ENCODE results near the gene LRP5.

Gene LRP5

DNA sequence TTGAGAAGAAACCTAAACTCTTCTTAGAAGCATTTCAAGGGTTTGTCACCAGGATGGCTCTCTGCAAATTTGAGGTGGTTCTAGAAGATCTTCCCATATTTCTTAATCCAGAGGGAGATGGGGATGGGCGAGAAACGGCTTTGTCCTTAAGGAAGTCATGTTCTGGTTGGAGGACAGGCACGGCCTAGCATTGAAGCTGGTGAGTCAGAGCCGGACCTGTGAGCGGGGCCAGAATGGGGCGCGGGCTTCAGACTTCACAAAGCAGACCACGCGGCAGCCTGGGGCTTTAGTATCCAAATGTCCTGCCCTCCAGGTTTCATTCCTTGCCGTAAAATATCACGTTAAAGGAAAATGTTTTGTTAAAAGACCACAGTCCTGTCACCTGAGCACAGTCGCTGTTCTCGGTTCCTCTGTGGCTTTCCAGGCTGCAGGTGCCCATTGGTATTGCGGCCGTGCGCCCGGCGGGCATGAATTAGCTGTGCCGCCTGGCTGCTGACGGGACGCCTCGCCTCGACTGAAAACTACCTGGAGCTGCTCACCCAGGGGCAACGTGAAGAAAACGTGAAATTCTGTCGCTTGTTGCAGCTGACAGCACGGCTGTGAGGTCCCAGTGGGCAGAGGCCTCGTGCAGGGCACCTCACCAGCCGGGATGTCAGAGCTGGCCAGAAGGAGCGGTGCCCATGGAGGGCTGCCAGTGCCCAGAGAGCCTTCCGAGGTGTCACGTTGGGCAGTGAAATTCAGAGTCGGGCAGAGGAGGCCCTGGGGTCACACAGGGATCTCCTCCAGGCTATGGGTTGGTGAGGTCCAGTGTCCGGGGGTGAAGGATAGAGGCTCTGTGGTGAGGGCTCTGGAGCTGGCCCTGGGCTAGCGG, 59.0 kb downstream of the LRP5 start:
- DNase-seq (ENCODE audit: low read depth in 2 of 2) = no peak

DNA sequence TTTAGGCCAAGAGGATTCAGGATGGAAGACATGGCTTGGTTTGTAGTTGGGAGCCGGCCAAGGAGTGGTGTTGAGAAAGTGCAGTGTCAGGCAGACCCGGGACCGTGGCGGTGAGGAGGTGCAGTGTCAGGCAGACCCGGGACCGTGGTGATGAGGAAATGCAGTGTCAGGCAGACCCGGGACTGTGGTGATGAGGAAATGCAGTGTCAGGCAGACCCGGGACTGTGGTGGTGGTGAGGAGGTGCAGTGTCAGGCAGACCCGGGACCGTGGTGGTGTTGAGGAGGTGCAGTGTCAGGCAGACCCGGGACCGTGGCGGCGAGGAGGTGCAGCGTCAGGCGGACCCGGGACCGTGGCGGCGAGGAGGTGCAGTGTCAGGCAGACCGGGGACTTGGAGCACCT, 59.7 kb downstream of the LRP5 start:
- no peak for DNase-seq (ENCODE audit: low read depth in 2 of 2)

DNA sequence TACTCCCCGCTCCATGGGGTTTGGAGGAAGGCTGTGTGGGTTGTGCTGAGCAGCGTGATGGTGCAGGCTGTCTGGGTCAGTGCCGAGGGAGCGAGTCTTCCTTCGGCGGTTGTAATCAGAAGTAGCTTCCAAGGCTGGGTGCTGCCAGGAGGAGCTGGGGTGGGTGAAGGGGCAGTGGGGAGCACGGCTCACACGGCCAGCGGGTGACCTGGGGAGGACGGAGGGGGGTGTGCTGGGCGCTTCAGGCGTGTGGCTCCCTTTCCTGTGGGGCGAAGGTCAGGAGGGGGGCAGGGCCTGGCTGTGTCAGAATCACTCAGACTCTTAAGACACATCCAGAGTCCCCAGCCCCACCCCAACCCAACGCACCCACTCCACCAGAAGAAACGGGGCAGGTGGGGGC, 60.2 kb downstream of the LRP5 start:
- no peak for DNase-seq (ENCODE audit: low read depth in 2 of 2)

DNA sequence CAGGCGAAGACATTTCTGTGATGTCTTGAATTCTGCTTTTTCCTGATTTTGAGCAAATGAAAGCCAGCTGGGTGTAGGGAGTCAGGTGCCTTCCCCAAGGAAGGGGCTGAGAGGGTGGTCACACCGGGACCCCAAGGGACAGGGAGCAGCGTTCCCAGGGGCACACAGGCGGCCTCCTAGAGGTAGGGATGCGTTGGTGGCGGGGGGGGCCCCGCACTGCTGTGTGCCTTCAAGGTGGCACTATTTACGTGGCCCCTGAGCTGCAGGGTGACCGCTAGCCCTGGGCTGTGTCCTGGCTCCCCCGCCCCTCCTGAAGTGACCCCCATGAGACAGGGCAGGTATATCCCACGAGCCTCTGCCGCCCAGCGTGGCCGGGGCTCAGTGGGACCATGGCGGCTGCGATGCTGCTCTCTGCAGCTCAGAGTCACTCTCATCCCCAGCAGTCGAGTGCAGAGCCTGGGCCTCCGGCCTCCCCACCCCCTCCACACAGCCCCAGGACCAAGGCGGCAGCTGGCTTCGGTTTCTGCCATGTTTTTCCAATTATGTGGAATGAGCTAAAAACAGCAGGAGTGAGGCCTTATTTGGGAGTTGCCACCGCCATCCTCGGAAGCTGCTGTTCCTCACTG, 60.9 kb downstream of the LRP5 start:
- DNase-seq (ENCODE audit: low read depth in 2 of 2) = no peak

DNA sequence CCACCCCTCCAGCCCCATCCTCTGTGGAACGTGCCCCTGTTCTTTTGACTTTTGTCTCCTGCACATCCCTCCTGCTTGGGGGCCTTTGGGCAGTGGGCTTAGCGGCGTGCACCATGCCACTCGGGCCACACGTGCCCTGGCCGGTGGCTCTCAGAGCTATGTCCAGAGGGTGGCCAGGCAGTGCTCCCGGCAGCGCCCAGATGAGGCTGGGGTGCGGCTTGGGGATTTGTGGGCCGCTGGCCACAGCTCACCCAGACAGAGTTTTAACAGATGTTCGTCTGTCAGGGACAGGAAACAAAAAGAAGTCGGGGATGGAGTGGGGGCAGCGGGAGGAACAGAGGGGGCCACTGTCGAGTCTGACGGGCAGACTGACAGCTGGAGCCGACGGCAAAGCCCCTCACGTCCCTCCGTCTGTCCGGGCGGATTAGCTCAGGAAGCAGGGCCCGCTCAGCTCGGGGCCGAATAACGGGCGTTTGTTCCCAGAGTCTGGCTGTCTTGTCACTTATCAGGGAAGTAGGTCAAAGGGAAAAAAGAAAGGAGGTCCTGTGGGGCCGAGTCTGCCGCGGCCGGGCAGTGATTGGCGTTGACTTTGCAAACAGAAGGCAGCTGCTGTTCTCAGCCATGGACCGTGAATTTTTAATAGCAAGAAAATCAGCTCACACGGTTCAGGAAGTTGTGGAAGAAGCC, 61.6 kb downstream of the LRP5 start:
- DNase-seq (ENCODE audit: low read depth in 2 of 2) = no peak

DNA sequence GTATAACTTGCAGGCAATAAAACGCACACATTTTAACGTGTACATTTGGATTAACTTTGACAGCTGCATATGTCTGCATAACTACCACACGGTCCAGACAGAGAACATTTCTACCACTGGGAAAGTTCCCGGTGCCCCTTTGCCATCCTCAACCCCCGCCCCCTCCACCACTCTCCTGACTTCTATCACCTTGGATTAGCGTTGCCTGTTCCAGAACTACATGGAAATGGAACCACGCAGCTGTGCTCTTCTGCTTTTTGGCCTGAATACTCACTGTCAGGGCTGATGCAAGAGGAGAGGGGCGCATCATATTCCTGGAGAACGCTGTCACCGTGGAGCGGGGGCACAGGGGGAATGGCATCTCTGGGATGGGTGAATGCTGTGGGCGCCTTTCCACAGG, 62.1 kb downstream of the LRP5 start:
- DNase-seq (ENCODE audit: low read depth in 2 of 2) = no peak

DNA sequence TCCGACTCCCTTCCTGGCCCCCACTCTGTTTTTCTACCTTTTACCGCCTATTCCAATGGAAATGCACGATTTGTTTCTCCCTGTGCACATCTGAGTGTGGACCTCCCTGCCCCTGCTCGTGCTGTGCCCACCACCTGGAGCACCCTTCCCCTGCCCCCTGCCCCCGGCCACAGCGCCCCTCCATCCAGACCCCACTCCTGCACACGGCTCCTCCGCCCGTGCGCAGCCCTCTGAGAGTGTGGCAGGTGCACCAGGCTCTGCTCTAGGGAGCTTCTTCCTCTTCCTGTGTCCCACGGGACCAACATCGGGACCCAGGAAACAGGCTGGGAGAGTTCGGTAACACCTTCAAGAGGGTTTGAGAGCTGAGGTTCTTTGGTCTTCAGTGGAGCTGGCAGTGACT, 62.9 kb downstream of the LRP5 start:
- no peak for DNase-seq (ENCODE audit: low read depth in 2 of 2)

DNA sequence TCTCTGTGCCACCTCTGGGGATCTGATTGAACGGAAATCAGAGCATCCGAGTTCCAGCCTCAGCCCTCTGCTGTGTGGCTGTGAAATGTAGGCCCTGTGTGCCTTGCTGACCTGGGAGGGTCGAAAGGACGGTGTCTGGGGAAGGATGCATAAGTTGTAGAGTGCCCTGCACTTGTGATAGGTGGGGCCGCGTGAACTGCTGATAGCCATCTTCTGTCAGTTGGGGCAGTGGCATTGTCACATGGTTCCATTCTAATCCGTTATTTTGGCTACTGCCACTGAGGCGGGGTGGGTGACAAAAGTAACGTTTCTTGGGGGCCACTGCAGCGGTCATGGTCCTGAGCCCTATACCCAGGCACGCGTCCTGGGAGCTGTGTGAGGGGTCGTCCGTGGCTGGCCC, 63.4 kb downstream of the LRP5 start:
- DNase-seq (ENCODE audit: low read depth in 2 of 2) = no peak

DNA sequence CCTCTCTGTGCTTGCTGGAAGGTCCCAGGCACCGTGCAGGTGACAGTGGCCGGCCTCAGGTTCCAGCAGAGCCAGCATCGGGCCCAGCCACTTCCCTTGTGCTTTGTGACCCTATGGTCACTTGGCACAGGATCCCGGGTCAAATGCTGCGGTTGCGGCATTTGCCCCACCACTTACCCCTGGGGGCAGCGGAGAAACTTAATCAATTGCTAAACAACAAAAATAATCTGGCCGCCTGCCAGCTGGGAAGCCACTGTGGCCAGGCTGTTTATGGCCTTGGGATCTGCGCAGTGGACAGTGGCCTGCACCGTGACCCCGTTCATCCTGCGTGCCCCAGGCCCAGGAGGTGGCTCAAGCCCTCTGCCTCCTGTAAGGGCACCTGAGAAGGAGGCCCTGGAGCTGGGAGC, 65.0 kb downstream of the LRP5 start:
- DNase-seq (ENCODE audit: low read depth in 2 of 2) = no peak

DNA sequence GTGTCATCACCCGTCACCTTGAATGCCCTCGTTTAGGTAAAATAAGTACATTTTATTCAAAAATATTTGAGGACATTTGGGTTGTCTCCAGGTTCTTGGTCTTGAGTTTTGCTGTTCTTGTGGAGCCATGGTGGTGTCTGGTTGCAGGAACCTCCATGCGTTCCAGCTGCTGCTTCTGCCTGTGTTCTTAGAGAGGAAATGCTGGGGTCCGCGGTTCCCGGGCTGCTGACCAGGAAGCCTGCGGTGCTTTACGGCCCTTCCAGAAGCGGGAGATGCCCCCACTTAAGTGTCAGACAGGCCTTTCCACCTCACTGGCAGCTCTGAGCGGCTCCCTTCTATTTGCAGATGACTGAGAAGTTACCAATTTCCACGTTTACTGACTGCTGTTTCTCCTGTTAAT, 66.8 kb downstream of the LRP5 start:
- DNase-seq (ENCODE audit: low read depth in 2 of 2) = no peak

DNA sequence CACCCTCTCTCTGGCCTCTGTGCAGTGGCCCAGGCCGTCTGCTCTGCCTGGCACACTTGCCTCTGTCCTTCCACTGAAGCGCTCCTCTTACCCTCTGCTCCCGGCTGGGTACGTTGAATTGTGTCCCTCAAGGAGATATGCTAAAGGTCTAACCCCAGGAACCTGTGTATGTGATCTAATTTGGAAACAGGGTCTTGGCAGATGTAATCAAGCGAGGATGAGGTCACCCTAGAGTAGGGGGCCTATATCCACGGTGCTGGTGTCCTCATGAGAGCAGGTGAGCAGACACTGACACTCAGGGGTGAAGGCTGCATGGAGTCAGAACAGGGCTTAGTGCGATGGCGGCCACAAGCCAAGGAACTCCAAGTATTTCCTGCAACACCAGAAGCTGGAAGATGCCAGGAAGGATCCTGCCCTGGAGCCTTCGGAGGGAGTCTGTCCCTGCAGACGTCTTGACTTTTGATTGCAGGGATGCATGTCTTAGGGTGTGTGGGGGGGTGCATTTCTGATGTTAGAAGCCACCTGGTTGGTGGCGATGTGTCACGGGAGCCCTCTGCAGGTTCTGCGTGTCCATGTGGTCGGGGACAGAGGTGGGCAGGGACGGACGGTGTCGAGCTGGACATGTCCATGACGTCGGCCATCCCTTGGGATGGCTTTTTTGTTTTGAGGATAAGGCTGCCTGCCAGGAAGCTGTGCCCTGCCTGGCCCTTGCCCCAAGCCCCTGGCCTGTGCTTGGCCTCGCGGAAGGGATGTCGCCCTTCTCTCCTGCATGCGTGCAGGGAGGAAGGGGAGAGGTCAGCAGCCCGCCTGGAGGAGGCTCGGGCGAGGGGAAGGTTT, 68.6 kb downstream of the LRP5 start:
- no peak for DNase-seq (ENCODE audit: low read depth in 2 of 2)

DNA sequence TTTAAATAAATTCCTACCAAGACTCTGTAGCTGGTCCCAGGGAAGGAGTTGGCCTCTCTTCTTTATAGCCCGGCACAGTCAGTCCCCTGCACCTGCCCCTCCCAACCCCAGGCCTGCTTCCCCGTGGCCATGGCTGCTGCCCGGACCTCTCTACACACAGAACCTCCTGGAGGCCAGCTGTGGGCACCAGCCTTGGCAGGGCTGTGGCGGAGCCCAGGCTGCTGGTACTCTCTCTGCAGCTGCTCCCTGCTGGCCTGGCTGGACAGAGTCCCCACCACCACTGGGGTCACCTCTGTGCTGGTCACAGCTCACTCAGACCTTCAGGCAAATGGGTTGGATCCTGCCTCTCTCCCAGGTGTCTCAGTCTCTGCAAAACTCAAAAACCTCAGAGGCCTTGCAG, 69.3 kb downstream of the LRP5 start:
- no peak for DNase-seq (ENCODE audit: low read depth in 2 of 2)

DNA sequence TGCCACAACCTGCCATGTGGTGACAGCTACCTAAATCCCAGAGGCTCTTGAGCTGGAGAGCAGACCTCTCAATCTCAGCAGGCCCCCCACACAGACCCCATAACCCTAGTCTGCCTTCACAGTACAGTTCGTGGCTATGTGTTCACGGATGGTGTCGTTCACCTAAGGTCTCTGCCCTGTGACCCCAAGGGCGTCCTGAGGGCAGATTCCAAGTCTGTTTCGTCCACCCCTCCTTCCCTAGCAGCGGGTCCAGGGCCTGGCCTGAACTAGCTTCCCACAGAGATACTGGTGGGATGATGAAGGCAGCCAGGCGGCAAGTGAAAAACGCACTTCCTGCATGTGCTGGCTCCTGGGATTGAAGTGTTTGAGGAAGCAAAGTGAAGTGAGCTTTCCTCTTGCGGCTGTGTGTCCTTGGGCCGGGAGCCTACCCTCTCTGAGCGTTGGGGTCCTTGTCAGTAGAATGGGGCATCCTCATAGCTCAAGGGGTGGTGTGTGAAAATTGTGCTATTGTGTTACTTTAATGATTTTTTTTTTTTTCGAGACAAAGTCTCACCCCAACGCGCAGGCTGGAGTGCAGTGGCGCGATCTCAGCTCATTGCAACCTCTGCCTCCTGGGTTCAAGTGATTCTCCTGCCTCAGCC, 70.1 kb downstream of the LRP5 start:
- DNase-seq (ENCODE audit: low read depth in 2 of 2) = no peak

DNA sequence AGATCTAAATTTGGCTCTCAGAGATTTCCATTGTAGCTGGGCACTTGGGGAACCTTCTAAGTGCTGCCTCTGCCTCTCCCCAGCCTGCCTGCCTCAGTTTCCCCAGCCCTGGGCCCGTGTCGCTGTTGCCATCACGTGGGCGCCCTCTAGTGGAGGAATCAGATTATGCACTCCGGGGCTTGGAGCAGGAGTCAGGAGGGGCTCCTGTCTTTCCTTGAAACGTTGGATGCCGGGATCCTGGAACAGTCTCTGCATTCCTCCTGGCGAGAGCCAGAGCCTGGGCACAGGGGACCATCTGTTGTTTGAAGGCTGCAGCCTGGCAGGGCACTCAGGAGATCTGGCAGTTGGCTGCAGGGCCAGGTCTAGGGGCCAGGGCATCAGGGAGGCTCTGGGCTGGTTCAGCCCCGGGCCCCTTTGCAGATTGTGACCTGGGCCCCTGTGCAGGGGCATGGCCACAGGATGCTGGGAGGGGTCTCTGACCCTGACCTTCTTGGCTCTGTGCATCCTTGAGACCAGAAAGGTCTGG, 71.6 kb downstream of the LRP5 start:
- DNase-seq (ENCODE audit: low read depth in 2 of 2) = peak; percentile 36 to 67

DNA sequence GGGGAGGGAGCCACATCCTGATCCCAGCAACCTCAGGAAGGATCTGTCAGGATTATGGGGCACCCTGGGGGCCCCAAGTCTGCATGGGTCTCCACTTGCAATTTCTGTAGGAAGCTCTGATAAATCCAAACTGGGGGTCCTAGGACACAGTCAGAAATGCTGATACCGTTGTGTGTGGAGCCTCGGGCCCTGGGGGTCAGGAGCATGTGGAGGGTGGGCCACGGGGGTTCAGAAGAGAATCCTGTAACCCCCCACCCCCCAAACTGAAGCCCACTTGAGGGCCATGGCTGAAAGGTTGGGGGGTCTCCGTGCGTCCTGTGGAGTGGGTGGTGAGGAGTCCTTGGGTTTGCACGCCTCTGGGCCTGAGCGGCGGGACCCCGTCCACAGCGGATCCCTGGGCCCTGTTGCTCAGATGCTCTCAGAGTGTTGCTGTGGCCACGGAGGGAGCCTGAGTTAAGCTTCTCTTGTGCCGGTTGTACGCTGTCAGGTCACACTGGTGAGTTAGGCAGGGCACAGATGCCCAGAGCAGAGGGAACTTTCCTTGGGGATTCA, 72.2 kb downstream of the LRP5 start:
- DNase-seq (ENCODE audit: low read depth in 2 of 2) = no peak

DNA sequence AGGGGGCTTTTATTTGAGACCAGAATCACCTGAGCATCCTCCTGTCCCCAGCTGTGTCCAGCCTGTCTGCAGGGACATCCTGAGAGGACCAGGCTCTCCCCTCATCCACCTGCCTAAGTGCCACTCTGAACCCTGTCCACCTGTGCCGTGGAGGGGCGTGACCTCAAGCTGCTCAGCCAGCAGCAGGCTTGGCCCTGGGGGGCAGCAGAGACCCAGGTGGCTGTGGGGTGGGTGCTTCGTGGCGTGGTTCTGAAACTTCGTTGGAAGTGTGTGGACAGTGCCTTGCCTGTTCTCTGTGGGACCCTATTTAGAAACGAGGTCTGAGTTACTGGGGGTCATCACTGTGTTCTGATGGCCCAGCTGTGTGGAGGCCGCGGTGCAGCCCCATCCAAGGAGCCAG, 72.7 kb downstream of the LRP5 start:
- DNase-seq (ENCODE audit: low read depth in 2 of 2) = no peak

DNA sequence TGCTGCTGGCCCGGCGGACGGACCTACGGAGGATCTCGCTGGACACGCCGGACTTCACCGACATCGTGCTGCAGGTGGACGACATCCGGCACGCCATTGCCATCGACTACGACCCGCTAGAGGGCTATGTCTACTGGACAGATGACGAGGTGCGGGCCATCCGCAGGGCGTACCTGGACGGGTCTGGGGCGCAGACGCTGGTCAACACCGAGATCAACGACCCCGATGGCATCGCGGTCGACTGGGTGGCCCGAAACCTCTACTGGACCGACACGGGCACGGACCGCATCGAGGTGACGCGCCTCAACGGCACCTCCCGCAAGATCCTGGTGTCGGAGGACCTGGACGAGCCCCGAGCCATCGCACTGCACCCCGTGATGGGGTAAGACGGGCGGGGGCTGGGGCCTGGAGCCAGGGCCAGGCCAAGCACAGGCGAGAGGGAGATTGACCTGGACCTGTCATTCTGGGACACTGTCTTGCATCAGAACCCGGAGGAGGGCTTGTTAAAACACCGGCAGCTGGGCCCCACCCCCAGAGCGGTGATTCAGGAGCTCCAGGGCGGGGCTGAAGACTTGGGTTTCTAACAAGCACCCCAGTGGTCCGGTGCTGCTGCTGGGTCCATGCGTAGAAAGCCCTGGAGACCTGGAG, 74.1 kb downstream of the LRP5 start:
- DNase-seq (ENCODE audit: low read depth in 2 of 2) = no peak

DNA sequence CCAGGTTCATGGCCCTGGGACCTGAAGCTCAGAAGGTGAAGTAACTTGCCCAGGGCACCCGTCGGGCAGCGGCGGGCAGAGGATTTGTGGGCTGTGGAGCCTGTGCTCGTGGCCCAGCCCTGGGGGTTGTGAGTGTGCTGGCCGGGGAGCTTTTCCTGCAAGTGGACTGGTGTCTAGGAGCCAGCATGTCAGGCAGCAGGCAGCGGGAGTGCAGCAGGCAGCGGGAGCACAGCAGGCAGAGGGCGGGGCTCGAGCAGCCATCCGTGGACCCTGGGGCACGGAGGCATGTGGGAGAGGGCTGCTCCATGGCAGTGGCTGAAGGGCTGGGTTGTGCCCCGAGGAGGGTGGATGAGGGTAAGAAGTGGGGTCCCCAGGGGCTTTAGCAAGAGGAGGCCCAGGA, 75.4 kb downstream of the LRP5 start:
- DNase-seq (ENCODE audit: low read depth in 2 of 2) = no peak

DNA sequence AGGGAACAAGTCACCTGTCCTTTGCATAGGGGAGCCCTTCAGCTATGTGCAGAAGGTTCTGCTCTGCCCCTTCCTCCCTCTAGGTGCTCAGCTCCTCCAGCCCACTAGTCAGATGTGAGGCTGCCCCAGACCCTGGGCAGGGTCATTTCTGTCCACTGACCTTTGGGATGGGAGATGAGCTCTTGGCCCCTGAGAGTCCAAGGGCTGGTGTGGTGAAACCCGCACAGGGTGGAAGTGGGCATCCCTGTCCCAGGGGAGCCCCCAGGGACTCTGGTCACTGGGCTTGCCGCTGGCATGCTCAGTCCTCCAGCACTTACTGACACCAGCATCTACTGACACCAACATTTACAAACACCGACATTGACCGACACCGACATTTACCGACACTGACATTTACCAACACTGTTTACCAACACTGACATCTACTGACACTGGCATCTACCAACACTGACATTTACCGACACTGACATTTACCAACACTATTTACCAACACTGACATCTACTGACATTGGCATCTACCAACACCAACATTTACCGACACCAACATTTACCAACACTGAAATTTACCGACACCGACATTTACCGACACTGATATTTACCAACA, 76.3 kb downstream of the LRP5 start:
- DNase-seq (ENCODE audit: low read depth in 2 of 2) = no peak

DNA sequence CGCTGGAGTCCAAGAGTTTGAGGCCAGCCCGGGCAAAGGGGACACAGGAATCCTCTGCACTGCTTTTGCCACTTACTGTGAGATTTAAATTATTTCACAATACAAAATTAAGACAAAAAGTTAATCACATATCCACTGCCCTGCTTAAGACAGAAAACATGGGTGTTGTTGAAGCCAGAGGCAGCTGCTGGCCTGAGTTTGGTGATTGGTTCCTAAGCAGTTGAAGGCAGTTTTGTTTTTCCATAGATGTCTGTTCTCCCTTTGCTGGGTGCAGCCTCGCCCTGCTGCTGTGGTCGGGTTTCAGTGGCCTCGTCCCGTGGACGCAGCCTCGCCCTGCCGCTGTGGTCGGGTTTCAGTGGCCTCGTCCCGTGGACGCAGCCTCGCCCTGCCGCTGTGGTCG, 77.9 kb downstream of the LRP5 start:
- no peak for DNase-seq (ENCODE audit: low read depth in 2 of 2)

Data from stimulated activated CD4-positive, alpha-beta T cell treated with anti-CD3 and anti-CD28 coated beads, Interleukin-12 subunit alpha, Interleukin-12 subunit beta, amount 100 ng/mL, for 24 hours (primary cell).